HepG2 (cell line): ENCODE results near the gene SLC38A3. TPM values are rescaled to one million over a fixed set of nuclear protein-coding genes. Genes with fewer than 3 reads are reported as not detected.

Source experiments
- ARID5B ChIP-seq: IDR thresholded peaks from 2 replicates; pipeline ENCODE4 v1.4.0; 2020; ENCODE audit warnings: mild to moderate bottlenecking, missing genetic modification reagents
- DNMT3B ChIP-seq: conservative IDR thresholded peaks from 2 replicates; pipeline ENCODE4 v1.6.1; 2016; ENCODE audit warnings: missing biosample characterization, control low read depth
- FOXK2 ChIP-seq: fragments of 450-650 bp; IDR thresholded peaks from 2 replicates; pipeline ENCODE4 v1.6.1; 2016
- JUN ChIP-seq: sonication (generic); formaldehyde crosslinking; IDR thresholded peaks from 2 replicates; pipeline ENCODE4 v1.4.0; 2020; ENCODE audit warnings: mild to moderate bottlenecking, missing genetic modification reagents
- MEIS1 ChIP-seq: sonication (generic); formaldehyde crosslinking; IDR thresholded peaks from 2 replicates; pipeline ENCODE4 v1.9.0; 2021; ENCODE audit warnings: mild to moderate bottlenecking, missing genetic modification reagents, moderate library complexity, borderline replicate concordance
- MLX ChIP-seq: IDR thresholded peaks from 2 replicates; pipeline ENCODE4 v1.6.1; 2016
- RFX3 ChIP-seq: IDR thresholded peaks from 2 replicates; pipeline ENCODE4 v1.6.1; 2016; ENCODE audit warnings: missing biosample characterization, missing genetic modification reagents
- RNF2 ChIP-seq: fragments of 450-650 bp; conservative IDR thresholded peaks from 2 replicates; pipeline ENCODE4 v1.6.1; 2016; ENCODE audit warnings: low read depth
- USF2 ChIP-seq, 2 experiments: sonication (generic) in 1 of 2; formaldehyde crosslinking in 1 of 2; IDR thresholded peaks; 2 replicates each; pipeline versions ENCODE4 v1.5.1 to v1.6.1; 2011 to 2020; ENCODE audit warnings: borderline replicate concordance in 1 of 2, low read depth in 1 of 2, low read length in 1 of 2, mild to moderate bottlenecking in 1 of 2, missing genetic modification reagents in 1 of 2, moderate library complexity in 1 of 2
- ZNF276 ChIP-seq: sonication (generic); formaldehyde crosslinking; IDR thresholded peaks from 2 replicates; pipeline ENCODE4 v1.4.0; 2020; ENCODE audit warnings: mild to moderate bottlenecking, low read depth, missing genetic modification reagents
- ZNF451 ChIP-seq: sonication (generic); formaldehyde crosslinking; IDR thresholded peaks from 2 replicates; pipeline ENCODE4 v1.5.0; 2020; ENCODE audit warnings: mild to moderate bottlenecking, missing genetic modification reagents
- ZNF577 ChIP-seq: sonication (generic); formaldehyde crosslinking; IDR thresholded peaks from 2 replicates; pipeline ENCODE4 v1.4.0; 2020; ENCODE audit warnings: mild to moderate bottlenecking, low read depth, missing genetic modification reagents, borderline replicate concordance
- ZNF687 ChIP-seq: sonication (generic); formaldehyde crosslinking; IDR thresholded peaks from 2 replicates; pipeline ENCODE4 v1.5.1; 2020; ENCODE audit warnings: mild to moderate bottlenecking, missing genetic modification reagents, moderate library complexity
- ZNF740 ChIP-seq: sonication (generic); formaldehyde crosslinking; IDR thresholded peaks from 2 replicates; pipeline ENCODE4 v1.4.0; 2020; ENCODE audit warnings: missing genetic modification reagents
- polyA plus RNA-seq, 8 experiments: library from polyadenylated mRNA; depleted of rRNA in 3 of 8; stranded (reverse) in 7 of 8; unstranded in 1 of 8; fragments of >200 nt; fragmentation: Illumina TruSeq in 4 of 8; extraction: Trizol in 4 of 8; gene quantifications; 2 replicates each; pipeline versions ENCODE4 v1.2.1 to v1.2.3, GENCODE V29; 2011 to 2016; ENCODE audit warnings: low read depth in 4 of 8, missing spikeins in 1 of 8, mixed read lengths in 1 of 8; ENCODE audit not compliant: insufficient read depth in 1 of 8
- total RNA-seq, 5 experiments: library from RNA; depleted of rRNA; stranded (reverse); fragments of >200 nt; fragmentation: Illumina TruSeq; extraction: Trizol; gene quantifications; 2 replicates each; pipeline ENCODE4 v1.2.3, GENCODE V29; 2016; ENCODE audit warnings: low read depth in 1 of 5

SLC38A3 gene
- total and polyA plus RNA-seq, 2 of the 13 experiments (the other 11 are each of a cell fraction or from before 2014, with no cell fraction given), result 29.8 to 164 TPM

- TF ChIP-seq USF2 (IDR thresholded peaks at IDR 0.05; ENCODE audit: low read depth, low read length) (no peak; the same call in 1 of the 2 replicates), USF2 (CRISPR knock-in tag; IDR thresholded peaks at IDR 0.05; ENCODE audit: borderline replicate concordance) (peak; percentile 67; the same call in 1 of the 2 replicates), RNF2 (peak; percentile 68; the same call in 1 of the 2 replicates), ZNF740 (no peak), MEIS1 (CRISPR knock-in tag) (peak; percentile 98), FOXK2 (peak; percentile 87), ZNF687 (CRISPR knock-in tag) (peak; percentile 97), ZNF577 (0 out of 2 replicates have a peak, but pooled peaks have one; percentile 25), JUN (CRISPR knock-in tag) (0 out of 2 replicates have a peak, but pooled peaks have one; percentile 47), ZNF276 (peak; percentile 88; the same call in 1 of the 2 replicates), RFX3 (CRISPR knock-in tag) (no peak), DNMT3B (0 out of 2 replicates have a peak, but pooled peaks have one; percentile 28), MLX (CRISPR knock-in tag) (peak; percentile 13), ZNF451 (CRISPR knock-in tag) (peak; percentile 95), ARID5B (CRISPR knock-in tag) (peak; percentile 52)
Observed at GRCh38 chr3:50195501-50196252, 9.4 kb upstream of the SLC38A3 start (continued).
